Measurements from ENCODE around the gene EZH1.
A peak's percentile ranks its signal among the peaks of the same experiment; 100 is the strongest.

EZH1 gene

DNA sequence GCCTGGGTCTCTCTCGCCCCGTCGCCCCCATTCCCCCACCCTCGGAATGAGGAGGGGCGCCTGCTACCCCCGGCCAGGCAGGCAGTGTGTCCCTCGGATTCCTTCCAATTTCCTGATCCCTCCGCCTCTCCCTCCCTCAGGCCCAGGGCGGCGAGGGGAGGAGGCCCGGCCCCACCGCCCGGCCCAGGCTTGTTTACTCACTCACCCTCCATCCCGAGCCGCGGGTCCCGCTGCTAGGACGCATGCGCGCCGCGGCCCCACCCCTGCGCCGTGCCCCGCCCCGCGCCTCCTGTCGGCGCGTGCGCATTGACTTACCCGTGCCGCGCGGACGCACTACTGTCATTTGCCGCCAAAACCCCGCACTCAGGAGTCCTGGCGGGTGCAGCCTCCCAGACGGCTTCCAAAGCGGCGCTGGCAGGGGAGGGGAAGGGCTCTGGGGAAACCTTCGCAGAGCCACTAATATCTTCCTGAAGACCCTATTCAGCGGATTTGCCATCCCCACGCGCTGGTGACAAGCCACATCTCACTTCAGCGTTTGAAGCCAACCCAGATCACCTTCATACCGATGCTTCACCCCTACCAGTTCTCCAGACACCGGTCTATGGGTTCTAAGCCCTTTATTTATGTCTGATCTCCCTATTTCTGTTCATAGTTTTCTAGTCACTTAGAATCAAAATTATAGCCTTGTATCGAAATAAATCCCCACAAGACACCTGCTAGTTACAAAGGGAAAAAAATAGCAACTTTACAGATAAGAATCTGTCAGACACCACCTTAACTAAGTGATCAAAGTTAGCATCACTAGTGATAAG is at the start of gene EZH1:
Gene EZH1, minus strand, starts transcription at position 235 of the 812 bp plus-strand sequence. CDS start 16,099 bp downstream, outside the sequence.
- H3K9me3 ChIP-seq (ENCODE audit: control insufficient read depth in 1 of 2, low read length in 2 of 2), result no peaks in the 10 kb centered on the region

DNA sequence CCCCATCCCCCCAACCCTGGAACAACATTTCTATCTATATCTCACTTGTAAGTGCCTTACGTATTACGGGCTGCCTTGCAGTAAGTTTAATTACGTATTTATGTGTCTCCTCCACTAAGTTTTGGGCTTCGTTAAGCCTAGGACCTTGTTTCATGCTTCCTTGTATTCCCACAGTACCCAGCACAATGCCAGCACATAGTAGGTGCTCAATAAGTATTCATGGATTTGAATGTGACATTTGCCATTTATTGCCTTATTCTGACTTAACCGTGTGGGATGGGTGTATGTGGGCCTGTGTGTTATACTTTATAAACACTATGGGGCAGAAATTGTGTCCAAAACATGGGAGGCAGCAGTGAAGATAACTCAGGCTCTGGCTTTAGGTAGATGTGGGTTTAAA is 47.7 kb upstream of the EZH1 start:
- H3K36me3 ChIP-seq (ENCODE audit: control insufficient read depth in 1 of 2, insufficient read depth in 2 of 2, low read length in 2 of 2), result peaks cover 7 to 10% of the 10 kb centered on the region in 2 donors
- H3K27ac ChIP-seq (ENCODE audit: low read depth, low read length), result no peak overlapping the region

More for the DNA sequence above, at the start of gene EZH1:
- peaks cover 10 to 16% of the 10 kb centered on the region in 2 donors for H3K4me1 ChIP-seq (ENCODE audit: control insufficient read depth in 1 of 2, insufficient read depth in 2 of 2, low read length in 2 of 2)
- peak within 1 kb of the TSS; percentile 93 for H3K27ac ChIP-seq (ENCODE audit: low read depth, low read length)
- peak within 1 kb of the TSS; percentile 68 to 76 for H3K9ac ChIP-seq (ENCODE audit: low read depth in 1 of 2, low read length in 2 of 2)
- H3K36me3 ChIP-seq (ENCODE audit: control insufficient read depth in 1 of 2, insufficient read depth in 2 of 2, low read length in 2 of 2), result no peaks in the 10 kb centered on the region
- no peaks in the 10 kb centered on the region for H3K27me3 ChIP-seq (ENCODE audit: control insufficient read depth in 1 of 2, insufficient read depth in 2 of 2, low read length in 2 of 2)
- H3K4me3 ChIP-seq (ENCODE audit: low read depth in 1 of 2, low read length in 2 of 2), result peak within 1 kb of the TSS; percentile 78 to 81

DNA sequence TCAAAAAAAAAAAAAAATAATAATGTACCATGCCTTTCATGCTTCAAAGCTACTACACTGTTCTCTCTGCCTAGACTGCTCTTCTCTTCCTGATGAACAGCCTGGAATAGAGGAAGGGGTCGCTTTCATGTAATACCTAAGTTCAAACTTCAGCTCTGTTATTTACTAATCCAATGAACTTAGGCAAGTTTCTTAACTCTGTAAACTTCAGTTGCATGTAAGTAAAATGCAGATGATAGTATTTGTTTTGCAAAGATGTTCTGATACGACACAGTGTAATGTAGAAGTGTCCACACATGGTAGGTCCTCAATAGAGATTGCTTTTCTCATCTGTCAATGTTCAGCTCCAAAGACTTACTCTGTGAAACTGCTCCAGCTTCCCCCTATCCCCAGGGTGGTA is 47.1 kb upstream of the EZH1 start:
- peaks cover 16% of the 10 kb centered on the region in 2 donors for H3K4me1 ChIP-seq (ENCODE audit: control insufficient read depth in 1 of 2, insufficient read depth in 2 of 2, low read length in 2 of 2)
- H3K4me3 ChIP-seq (ENCODE audit: low read depth in 1 of 2, low read length in 2 of 2), result no peak overlapping the region
- H3K9ac ChIP-seq (ENCODE audit: low read depth in 1 of 2, low read length in 2 of 2), result no peak overlapping the region
- H3K27me3 ChIP-seq (ENCODE audit: control insufficient read depth in 1 of 2, insufficient read depth in 2 of 2, low read length in 2 of 2), result no peaks in the 10 kb centered on the region
- no peaks in the 10 kb centered on the region for H3K9me3 ChIP-seq (ENCODE audit: control insufficient read depth in 1 of 2, low read length in 2 of 2)
- H3K27ac ChIP-seq (ENCODE audit: low read depth, low read length), result no peak overlapping the region
- H3K36me3 ChIP-seq (ENCODE audit: control insufficient read depth in 1 of 2, insufficient read depth in 2 of 2, low read length in 2 of 2), result peaks cover 6 to 10% of the 10 kb centered on the region in 2 donors

More for the DNA sequence above, 47.7 kb upstream of the EZH1 start:
- H3K4me1 ChIP-seq (ENCODE audit: control insufficient read depth in 1 of 2, insufficient read depth in 2 of 2, low read length in 2 of 2), result peaks cover 20 to 22% of the 10 kb centered on the region in 2 donors
- H3K9ac ChIP-seq (ENCODE audit: low read depth in 1 of 2, low read length in 2 of 2), result no peak overlapping the region
- H3K4me3 ChIP-seq (ENCODE audit: low read depth in 1 of 2, low read length in 2 of 2), result no peak overlapping the region
- no peaks in the 10 kb centered on the region for H3K9me3 ChIP-seq (ENCODE audit: control insufficient read depth in 1 of 2, low read length in 2 of 2)
- H3K27me3 ChIP-seq (ENCODE audit: control insufficient read depth in 1 of 2, insufficient read depth in 2 of 2, low read length in 2 of 2), result no peaks in the 10 kb centered on the region

DNA sequence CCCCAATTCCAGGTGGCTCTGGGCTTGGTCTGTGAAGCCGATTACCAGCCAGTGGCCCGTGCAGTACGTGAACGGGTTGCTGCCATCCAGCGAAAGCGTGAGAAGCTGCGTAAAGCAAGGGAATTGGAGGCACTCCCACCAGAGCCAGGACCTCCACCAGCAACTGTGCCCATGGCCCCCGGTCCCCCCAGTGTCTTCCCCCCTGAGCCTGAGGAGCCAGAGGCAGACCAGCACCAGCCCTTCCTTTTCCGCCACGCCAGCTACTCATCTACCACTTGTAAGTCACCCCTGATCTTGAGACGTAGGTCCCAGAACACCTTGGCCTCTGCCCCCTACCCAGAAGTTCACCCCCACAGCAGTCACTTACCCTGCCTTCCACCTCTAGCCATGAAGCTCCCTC is 42.4 kb upstream of the EZH1 start:
- Histone ChIP-seq H3K4me3 (ENCODE audit: low read depth in 1 of 2, low read length in 2 of 2) (no peak overlapping the region), H3K9me3 (ENCODE audit: control insufficient read depth in 1 of 2, low read length in 2 of 2) (no peaks in the 10 kb centered on the region), H3K27me3 (ENCODE audit: control insufficient read depth in 1 of 2, insufficient read depth in 2 of 2, low read length in 2 of 2) (peaks cover 21 to 22% of the 10 kb centered on the region in 2 donors), H3K36me3 (ENCODE audit: control insufficient read depth in 1 of 2, insufficient read depth in 2 of 2, low read length in 2 of 2) (no peaks in the 10 kb centered on the region), H3K4me1 (ENCODE audit: control insufficient read depth in 1 of 2, insufficient read depth in 2 of 2, low read length in 2 of 2) (peaks cover 8 to 9% of the 10 kb centered on the region in 2 donors), H3K9ac (ENCODE audit: low read depth in 1 of 2, low read length in 2 of 2) (no peak overlapping the region), H3K27ac (ENCODE audit: low read depth, low read length) (no peak overlapping the region)

DNA sequence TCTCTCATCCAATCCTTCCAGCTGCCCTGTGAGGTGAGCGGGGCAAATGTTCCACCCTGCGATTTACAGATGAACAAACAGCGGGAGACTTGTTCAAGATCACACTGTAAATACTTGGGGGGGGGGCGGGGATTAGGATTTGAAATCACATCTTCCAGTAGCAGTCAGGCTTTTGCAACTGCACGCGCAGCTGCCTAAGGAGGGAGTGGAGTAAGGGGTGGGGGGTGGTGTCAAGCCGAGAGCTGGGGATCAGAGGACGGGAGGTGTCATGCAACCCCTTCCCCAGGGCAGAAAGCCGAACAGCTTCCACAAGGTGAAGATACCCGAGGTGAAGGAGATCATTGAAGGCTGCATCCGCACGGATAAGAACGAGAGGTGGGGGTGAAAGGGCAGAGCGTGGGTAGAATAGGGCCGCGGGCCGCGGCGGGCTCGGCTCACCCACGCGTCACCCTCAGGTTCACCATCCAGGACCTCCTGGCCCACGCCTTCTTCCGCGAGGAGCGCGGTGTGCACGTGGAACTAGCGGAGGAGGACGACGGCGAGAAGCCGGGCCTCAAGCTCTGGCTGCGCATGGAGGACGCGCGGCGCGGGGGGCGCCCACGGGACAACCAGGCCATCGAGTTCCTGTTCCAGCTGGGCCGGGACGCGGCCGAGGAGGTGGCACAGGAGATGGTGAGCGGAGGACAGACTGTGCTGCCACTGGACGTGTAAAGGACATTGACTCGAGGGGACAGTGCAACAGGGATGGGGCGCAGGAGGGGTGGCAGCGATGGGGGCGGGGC is 40.2 kb upstream of the EZH1 start:
- Histone ChIP-seq H3K9ac (ENCODE audit: low read depth in 1 of 2, low read length in 2 of 2) (no peak overlapping the region), H3K27ac (ENCODE audit: low read depth, low read length) (no peak overlapping the region), H3K4me1 (ENCODE audit: control insufficient read depth in 1 of 2, insufficient read depth in 2 of 2, low read length in 2 of 2) (peaks cover 10 to 12% of the 10 kb centered on the region in 2 donors), H3K27me3 (ENCODE audit: control insufficient read depth in 1 of 2, insufficient read depth in 2 of 2, low read length in 2 of 2) (peaks cover 31 to 33% of the 10 kb centered on the region in 2 donors), H3K9me3 (ENCODE audit: control insufficient read depth in 1 of 2, low read length in 2 of 2) (no peaks in the 10 kb centered on the region), H3K36me3 (ENCODE audit: control insufficient read depth in 1 of 2, insufficient read depth in 2 of 2, low read length in 2 of 2) (no peaks in the 10 kb centered on the region), H3K4me3 (ENCODE audit: low read depth in 1 of 2, low read length in 2 of 2) (no peak overlapping the region)

DNA sequence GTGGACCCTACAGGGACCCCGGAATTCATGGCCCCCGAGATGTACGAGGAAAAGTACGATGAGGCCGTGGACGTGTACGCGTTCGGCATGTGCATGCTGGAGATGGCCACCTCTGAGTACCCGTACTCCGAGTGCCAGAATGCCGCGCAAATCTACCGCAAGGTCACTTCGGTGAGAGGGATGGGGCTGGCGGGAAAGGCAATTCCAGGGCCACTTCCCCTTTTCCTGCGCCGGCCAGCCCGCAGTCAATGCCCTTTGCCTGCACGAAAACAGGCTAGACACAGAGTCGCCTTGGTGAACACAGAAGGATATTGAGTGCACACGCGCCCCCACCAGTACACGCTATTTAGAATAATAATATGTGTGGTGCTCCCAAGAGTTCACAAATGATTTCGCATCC is 39.6 kb upstream of the EZH1 start:
- Histone ChIP-seq H3K4me3 (ENCODE audit: low read depth in 1 of 2, low read length in 2 of 2) (no peak overlapping the region), H3K9me3 (ENCODE audit: control insufficient read depth in 1 of 2, low read length in 2 of 2) (no peaks in the 10 kb centered on the region), H3K27me3 (ENCODE audit: control insufficient read depth in 1 of 2, insufficient read depth in 2 of 2, low read length in 2 of 2) (peaks cover 31 to 33% of the 10 kb centered on the region in 2 donors), H3K27ac (ENCODE audit: low read depth, low read length) (no peak overlapping the region), H3K4me1 (ENCODE audit: control insufficient read depth in 1 of 2, insufficient read depth in 2 of 2, low read length in 2 of 2) (peaks cover 16 to 18% of the 10 kb centered on the region in 2 donors), H3K9ac (ENCODE audit: low read depth in 1 of 2, low read length in 2 of 2) (no peak overlapping the region), H3K36me3 (ENCODE audit: control insufficient read depth in 1 of 2, insufficient read depth in 2 of 2, low read length in 2 of 2) (peaks cover 0 to 2% of the 10 kb centered on the region in 2 donors)

DNA sequence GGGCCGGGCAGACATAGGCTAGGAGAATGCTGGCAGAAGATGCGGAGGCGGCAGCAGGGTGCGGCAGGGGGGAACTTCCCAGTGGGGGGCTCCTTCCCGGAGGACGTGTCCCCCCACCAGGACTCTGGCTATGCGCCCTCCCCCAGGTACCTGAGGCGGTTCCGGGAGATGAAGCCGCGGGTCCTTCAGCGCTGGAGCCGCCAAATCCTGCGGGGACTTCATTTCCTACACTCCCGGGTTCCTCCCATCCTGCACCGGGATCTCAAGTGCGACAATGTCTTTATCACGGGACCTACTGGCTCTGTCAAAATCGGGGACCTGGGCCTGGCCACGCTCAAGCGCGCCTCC is 38.9 kb upstream of the EZH1 start:
- Histone ChIP-seq H3K4me3 (ENCODE audit: low read depth in 1 of 2, low read length in 2 of 2) (no peak overlapping the region), H3K36me3 (ENCODE audit: control insufficient read depth in 1 of 2, insufficient read depth in 2 of 2, low read length in 2 of 2) (peaks cover 5 to 6% of the 10 kb centered on the region in 2 donors), H3K9ac (ENCODE audit: low read depth in 1 of 2, low read length in 2 of 2) (no peak overlapping the region), H3K4me1 (ENCODE audit: control insufficient read depth in 1 of 2, insufficient read depth in 2 of 2, low read length in 2 of 2) (peaks cover 16 to 18% of the 10 kb centered on the region in 2 donors), H3K9me3 (ENCODE audit: control insufficient read depth in 1 of 2, low read length in 2 of 2) (no peaks in the 10 kb centered on the region), H3K27me3 (ENCODE audit: control insufficient read depth in 1 of 2, insufficient read depth in 2 of 2, low read length in 2 of 2) (peaks cover 31 to 33% of the 10 kb centered on the region in 2 donors), H3K27ac (ENCODE audit: low read depth, low read length) (no peak overlapping the region)

DNA sequence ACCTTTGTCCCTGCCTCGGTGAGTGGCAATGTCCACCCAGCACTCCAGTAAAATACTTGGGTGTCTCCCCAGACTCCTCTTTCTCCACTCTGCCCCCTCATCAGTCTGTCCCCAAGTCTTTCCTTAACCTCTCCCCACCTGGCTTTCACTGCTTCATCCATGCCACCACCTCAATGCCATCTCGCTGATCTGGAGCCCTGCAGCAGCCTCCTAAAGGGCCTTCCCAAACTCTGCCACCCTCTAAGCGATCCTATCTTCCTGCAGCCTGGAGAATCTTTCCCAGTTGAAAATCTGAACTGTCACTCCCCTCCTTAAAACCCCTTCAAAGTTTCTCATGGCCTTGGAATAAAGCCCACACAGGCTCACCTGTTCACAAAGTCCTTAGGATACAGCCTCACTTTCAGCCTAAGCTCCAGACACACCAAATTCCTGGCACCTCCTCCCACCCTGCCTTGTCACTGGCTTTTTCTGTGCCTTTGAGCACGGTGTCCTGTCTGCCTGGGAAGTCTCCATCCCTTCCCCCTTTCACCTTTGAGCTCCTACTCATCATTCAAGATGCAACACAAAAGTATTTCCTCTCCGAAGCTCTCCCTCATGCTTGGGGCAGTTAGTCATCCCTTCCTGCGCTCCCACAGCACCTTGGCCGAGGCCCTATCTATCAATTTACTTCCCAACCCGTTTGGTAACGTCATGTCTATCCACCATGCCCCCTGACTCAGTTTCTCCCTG is 38.4 kb upstream of the EZH1 start:
- peaks cover 16 to 18% of the 10 kb centered on the region in 2 donors for H3K4me1 ChIP-seq (ENCODE audit: control insufficient read depth in 1 of 2, insufficient read depth in 2 of 2, low read length in 2 of 2)
- H3K27me3 ChIP-seq (ENCODE audit: control insufficient read depth in 1 of 2, insufficient read depth in 2 of 2, low read length in 2 of 2), result peaks cover 31 to 33% of the 10 kb centered on the region in 2 donors
- H3K9me3 ChIP-seq (ENCODE audit: control insufficient read depth in 1 of 2, low read length in 2 of 2), result no peaks in the 10 kb centered on the region
- H3K4me3 ChIP-seq (ENCODE audit: low read depth in 1 of 2, low read length in 2 of 2), result peak overlapping the region in 1 of 2 donors; percentile 5
- peaks cover 10 to 12% of the 10 kb centered on the region in 2 donors for H3K36me3 ChIP-seq (ENCODE audit: control insufficient read depth in 1 of 2, insufficient read depth in 2 of 2, low read length in 2 of 2)
- H3K27ac ChIP-seq (ENCODE audit: low read depth, low read length), result no peak overlapping the region
- H3K9ac ChIP-seq (ENCODE audit: low read depth in 1 of 2, low read length in 2 of 2), result no peak overlapping the region

DNA sequence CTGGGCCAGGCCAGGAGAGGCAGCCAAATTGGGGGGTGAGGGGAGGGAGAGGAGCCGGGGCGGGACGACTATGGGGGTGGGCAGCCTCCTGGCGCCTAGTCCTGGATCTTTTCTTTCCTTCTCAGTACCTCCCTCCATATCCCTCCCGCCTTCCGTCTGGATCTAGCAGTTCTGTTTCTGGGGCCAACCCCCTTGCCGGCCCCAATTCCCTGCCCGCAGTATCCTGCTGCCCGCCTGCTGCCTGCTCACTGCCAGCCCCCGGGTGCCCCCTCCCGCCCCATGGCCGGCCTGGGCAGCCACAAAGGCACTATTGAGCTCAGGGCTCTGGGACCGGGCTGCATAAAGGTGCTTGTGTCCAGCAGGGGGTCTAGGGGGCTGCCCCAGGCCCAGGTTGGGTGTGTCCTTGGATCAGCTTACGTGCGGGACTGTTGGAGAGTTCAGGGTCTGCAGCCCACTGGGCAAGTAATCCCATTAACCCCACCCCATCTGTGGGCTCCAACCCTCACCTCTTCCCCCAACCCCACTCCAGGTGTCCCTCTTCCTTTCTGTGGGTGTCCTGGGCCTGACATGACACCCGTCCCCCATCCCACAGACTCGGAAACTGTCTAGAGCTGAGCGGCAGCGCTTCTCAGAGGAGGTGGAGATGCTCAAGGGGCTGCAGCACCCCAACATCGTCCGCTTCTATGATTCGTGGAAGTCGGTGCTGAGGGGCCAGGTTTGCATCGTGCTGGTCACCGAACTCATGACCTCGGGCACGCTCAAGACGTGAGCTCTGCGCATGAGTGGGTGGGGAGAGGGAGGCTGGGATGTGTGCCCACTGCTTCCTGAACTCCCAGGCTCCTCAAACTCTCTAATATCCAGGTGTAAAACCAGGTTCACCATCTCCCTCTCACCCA is 37.6 kb upstream of the EZH1 start:
- H3K9ac ChIP-seq (ENCODE audit: low read depth in 1 of 2, low read length in 2 of 2), result peak overlapping the region in 1 of 2 donors; percentile 22

More for the DNA sequence above, 37.6 kb upstream of the EZH1 start:
- peaks cover 11 to 20% of the 10 kb centered on the region in 2 donors for H3K36me3 ChIP-seq (ENCODE audit: control insufficient read depth in 1 of 2, insufficient read depth in 2 of 2, low read length in 2 of 2)
- H3K9me3 ChIP-seq (ENCODE audit: control insufficient read depth in 1 of 2, low read length in 2 of 2), result no peaks in the 10 kb centered on the region
- peaks cover 31 to 33% of the 10 kb centered on the region in 2 donors for H3K27me3 ChIP-seq (ENCODE audit: control insufficient read depth in 1 of 2, insufficient read depth in 2 of 2, low read length in 2 of 2)
- H3K4me1 ChIP-seq (ENCODE audit: control insufficient read depth in 1 of 2, insufficient read depth in 2 of 2, low read length in 2 of 2), result peaks cover 16 to 18% of the 10 kb centered on the region in 2 donors
- H3K27ac ChIP-seq (ENCODE audit: low read depth, low read length), result no peak overlapping the region
- peak overlapping the region; percentile 57 to 58 for H3K4me3 ChIP-seq (ENCODE audit: low read depth in 1 of 2, low read length in 2 of 2)
